A549 (cell line): ENCODE measurements around the gene ADK. TPM values are rescaled to one million over a fixed set of nuclear protein-coding genes. Genes with fewer than 3 reads are reported as not detected.
"Not testable (repeated sequence)": the region's sequence is repeated elsewhere in the genome, so short reads cannot be mapped to it uniquely, and the experiment has no call there.

ENCODE experiments used
- ATAC-seq, 2 experiments: fragments of 200-7000 bp in 1 of 2; fragments of >200 bp in 1 of 2; cut with Nextera tagmentation in 1 of 2; cut with Tn5 transposase in 1 of 2; 3 replicates each; pipeline versions ENCODE4 v1.8.0 to v1.9.1; 2018 to 2020; ENCODE audit warnings: mild to moderate bottlenecking in 1 of 2, moderate library complexity in 1 of 2
- CTCF ChIA-PET: fragments of 300-600 bp; sonication (Branson Sonifier 250); formaldehyde crosslinking; extraction: SDS; loops from one replicate; lab custom pipeline; 2021; ENCODE audit warnings: antibody characterized with exemption, inconsistent platforms; lab: Yijun Ruan, JAX
- POLR2A ChIA-PET: fragments of 350-600 bp; formaldehyde crosslinking; extraction: SDS; loops from one replicate; lab custom pipeline; 2021; ENCODE audit warnings: antibody characterized with exemption, inconsistent platforms; lab: Yijun Ruan, JAX
- DNase-seq, 2 experiments: peaks; one replicate each; pipeline versions ENCODE4 v3.0.0 to v3.0.0-alpha.2; 2011 to 2016; ENCODE audit warnings: low read depth in 1 of 2, low spot score in 1 of 2
- FAIRE-seq: peaks from 2 replicates; lab custom pipeline; 2011; peaks lifted over from hg19 to GRCh38; lab: Jason Lieb, UNC
- H3K27ac ChIP-seq, 2 experiments: fragments of >200 bp; sonication (Bioruptor Twin); formaldehyde crosslinking; 3 replicates each; pipeline ENCODE4 v1.5.1; 2016 to 2017
- H3K4me1 ChIP-seq: fragments of >200 bp; sonication (Bioruptor Twin); formaldehyde crosslinking; 3 replicates; pipeline ENCODE4 v1.6.1; 2016
- H3K4me2 ChIP-seq: fragments of >200 bp; sonication (Bioruptor Twin); formaldehyde crosslinking; 3 replicates; pipeline ENCODE4 v1.6.1; 2016
- H3K4me3 ChIP-seq: fragments of >200 bp; sonication (Bioruptor Twin); formaldehyde crosslinking; 3 replicates; pipeline ENCODE4 v1.5.1; 2016
- H3K9me3 ChIP-seq: fragments of >200 bp; sonication (Bioruptor Twin); formaldehyde crosslinking; 3 replicates; pipeline ENCODE4 v1.6.1; 2016
- CBX8 ChIP-seq: fragments of 200-600 bp; sonication (generic); IDR thresholded peaks from 2 replicates; pipeline ENCODE4 v1.6.1; 2016
- CEBPB ChIP-seq, 2 experiments: fragments of >200 bp in 1 of 2; sonication (Bioruptor Twin) in 1 of 2; formaldehyde crosslinking in 1 of 2; IDR thresholded peaks; 2 replicates each; pipeline ENCODE4 v1.6.1; 2012 to 2016
- CHD2 ChIP-seq: fragments of 150-350 bp; IDR thresholded peaks from 2 replicates; pipeline ENCODE4 v1.6.1; 2014; ENCODE audit warnings: low read length; ENCODE audit not compliant: partially characterized antibody
- CHD4 ChIP-seq: fragments of 200-600 bp; sonication (generic); IDR thresholded peaks from 2 replicates; pipeline ENCODE4 v1.6.1; 2016; ENCODE audit warnings: antibody characterized with exemption, mild to moderate bottlenecking, borderline replicate concordance
- CTCF ChIP-seq: fragments of >200 bp; sonication (Bioruptor Twin); formaldehyde crosslinking; IDR thresholded peaks from 3 replicates; pipeline ENCODE4 v1.5.1; 2016
- EHF ChIP-seq: fragments of 250-450 bp; sonication (Bioruptor Pico); IDR thresholded peaks from 2 replicates; pipeline ENCODE4 v1.5.0; 2020; ENCODE audit warnings: mild to moderate bottlenecking
- EHMT2 ChIP-seq: fragments of 200-600 bp; sonication (generic); IDR thresholded peaks from 2 replicates; pipeline ENCODE4 v1.6.1; 2016; ENCODE audit warnings: antibody characterized with exemption, low read depth, mild to moderate bottlenecking, moderate library complexity
- FOSB ChIP-seq: fragments of 250-450 bp; sonication (Bioruptor Pico); IDR thresholded peaks from 2 replicates; pipeline ENCODE4 v1.5.0; 2020; ENCODE audit warnings: mild to moderate bottlenecking, moderate library complexity
- FOSL2 ChIP-seq, 2 experiments: fragments of 450-650 bp in 1 of 2; fragments of >200 bp in 1 of 2; sonication (Bioruptor Twin) in 1 of 2; formaldehyde crosslinking; IDR thresholded peaks; 2 replicates each; pipeline versions ENCODE4 v1.5.0 to v1.6.1; 2016 to 2020; ENCODE audit warnings: mild to moderate bottlenecking in 1 of 2, moderate library complexity in 1 of 2
- FOXS1 ChIP-seq: fragments of 250-450 bp; sonication (Bioruptor Pico); IDR thresholded peaks from 2 replicates; pipeline ENCODE4 v1.5.0; 2020; ENCODE audit warnings: mild to moderate bottlenecking, moderate library complexity
- HDAC2 ChIP-seq: fragments of 200-600 bp; sonication (generic); IDR thresholded peaks from 2 replicates; pipeline ENCODE4 v1.6.1; 2016
- HEYL ChIP-seq: fragments of 250-450 bp; sonication (Bioruptor Pico); IDR thresholded peaks from 2 replicates; pipeline ENCODE4 v1.8.0; 2021; ENCODE audit warnings: mild to moderate bottlenecking, moderate library complexity
- KDM5A ChIP-seq: fragments of 200-600 bp; sonication (generic); IDR thresholded peaks from 2 replicates; pipeline ENCODE4 v1.6.1; 2016; ENCODE audit warnings: antibody characterized with exemption, mild to moderate bottlenecking
- NFE2L2 ChIP-seq: fragments of 150-350 bp; conservative IDR thresholded peaks from 2 replicates; pipeline ENCODE4 v1.6.1; 2014; ENCODE audit warnings: low read length
- NPAS2 ChIP-seq: fragments of 250-450 bp; sonication (Bioruptor Pico); IDR thresholded peaks from 2 replicates; pipeline ENCODE4 v1.8.0; 2022; ENCODE audit warnings: mild to moderate bottlenecking, moderate library complexity, borderline replicate concordance
- PHF8 ChIP-seq: fragments of 200-600 bp; sonication (generic); IDR thresholded peaks from 2 replicates; pipeline ENCODE4 v1.6.1; 2016; ENCODE audit warnings: low read depth, mild to moderate bottlenecking, antibody characterized with exemption, moderate library complexity, borderline replicate concordance
- POLR2A ChIP-seq: IDR thresholded peaks from 2 replicates; pipeline ENCODE4 v1.6.1; 2012; ENCODE audit warnings: mild to moderate bottlenecking, low read length
- RAD21 ChIP-seq, 2 experiments: fragments of >200 bp in 1 of 2; sonication (Bioruptor Twin) in 1 of 2; formaldehyde crosslinking in 1 of 2; IDR thresholded peaks in 1 of 2; conservative IDR thresholded peaks in 1 of 2; 2 replicates in 1 of 2; 3 replicates in 1 of 2; pipeline ENCODE4 v1.6.1; 2012 to 2018; ENCODE audit warnings: inconsistent platforms in 1 of 2
- RCOR1 ChIP-seq: fragments of 150-350 bp; IDR thresholded peaks from 2 replicates; pipeline ENCODE4 v1.6.1; 2014; ENCODE audit warnings: antibody characterized with exemption, low read length, low read depth
- REST ChIP-seq: fragments of 200-600 bp; sonication (generic); IDR thresholded peaks from 2 replicates; pipeline ENCODE4 v1.6.1; 2016; ENCODE audit warnings: antibody characterized with exemption, mild to moderate bottlenecking, moderate library complexity
- RFX5 ChIP-seq: fragments of 450-650 bp; IDR thresholded peaks from 2 replicates; pipeline ENCODE4 v1.7.1; 2014; ENCODE audit warnings: antibody characterized with exemption, mild to moderate bottlenecking, moderate library complexity
- RNF2 ChIP-seq: fragments of 200-600 bp; sonication (generic); IDR thresholded peaks from 2 replicates; pipeline ENCODE4 v1.6.1; 2016; ENCODE audit warnings: low read depth, mild to moderate bottlenecking, antibody characterized with exemption, moderate library complexity, borderline replicate concordance
- SREBF2 ChIP-seq: fragments of 450-650 bp; IDR thresholded peaks from 2 replicates; pipeline ENCODE4 v1.6.1; 2014; ENCODE audit warnings: mild to moderate bottlenecking, moderate library complexity
- TFCP2L1 ChIP-seq: fragments of 250-450 bp; sonication (Bioruptor Pico); IDR thresholded peaks from 2 replicates; pipeline ENCODE4 v1.5.0; 2021; ENCODE audit warnings: mild to moderate bottlenecking
- ZNF302 ChIP-seq: fragments of 250-450 bp; sonication (Bioruptor Pico); IDR thresholded peaks from 2 replicates; pipeline ENCODE4 v1.9.0; 2021; ENCODE audit warnings: inconsistent platforms, mild to moderate bottlenecking, moderate library complexity
- WGBS: methylation state at CpG from one replicate; pipeline ENCODE4 v1.1.6; 2017; ENCODE audit errors: missing lambda C conversion rate; 5-methylcytosine and 5-hydroxymethylcytosine counted together
- polyA plus RNA-seq, 4 experiments: library from polyadenylated mRNA; depleted of rRNA in 3 of 4; stranded (reverse); fragments of >200 nt; fragmentation: RNase III in 1 of 4; extraction: RNeasy Plus Mini Kit Qiagen cat#74134 plus additional on column Dnase treatment in 1 of 4; gene quantifications; 2 replicates in 3 of 4; 3 replicates in 1 of 4; pipeline ENCODE4 v1.2.3, GENCODE V29; 2011 to 2017

The ADK gene
- polyA plus RNA-seq, 2 of the 4 experiments (the other 2 are of a cell fraction), result 35.8 to 40.7 TPM

GRCh38 chr10:74347522-74347921, 196.5 kb downstream of the ADK start:
- DNase-seq (no peak), ATAC-seq (no peak), FAIRE-seq (no peak)
- WGBS, result 93% methylated on average over 6 of the region's 6 CpGs
- Histone ChIP-seq H3K4me2 (no peak overlapping the region), H3K9me3 (peaks cover 20% of the 10 kb centered on the region), H3K4me1 (no peaks in the 10 kb centered on the region), H3K4me3 (no peak overlapping the region), H3K27ac (no peak overlapping the region)
- ChIA-PET CTCF (interaction anchor here (0.9 kb wide), 1 partner anchor 10 kb away, joined by 4 read pairs; no protein-coding TSS in a partner anchor), POLR2A (no interaction called here)
- TF ChIP-seq FOSB (CRISPR knock-in tag) (no peak), EHMT2 (no peak), EHF (no peak), HEYL (CRISPR knock-in tag) (no peak), CHD2 (no peak), PHF8 (no peak), SREBF2 (no peak), ZNF302 (CRISPR knock-in tag) (no peak), RCOR1 (no peak), TFCP2L1 (CRISPR knock-in tag) (no peak)

GRCh38 chr10:74353021-74353420, 202.0 kb downstream of the ADK start:
- H3K9me3 ChIP-seq, H3K4me1 ChIP-seq, H3K4me2 ChIP-seq, H3K4me3 ChIP-seq, FAIRE-seq, H3K27ac ChIP-seq, ATAC-seq, POLR2A ChIA-PET, DNase-seq: not testable (repeated sequence)
- CTCF ChIA-PET, result interaction anchor here (0.6 kb wide), 1 partner anchor 359 kb away, joined by 3 read pairs; no protein-coding TSS in a partner anchor
- 83% methylated on average over 3 of the region's 3 CpGs for WGBS

GRCh38 chr10:74361678-74362077, 210.7 kb downstream of the ADK start:
- Histone ChIP-seq H3K27ac (no peak overlapping the region), H3K4me1 (peaks cover 20% of the 10 kb centered on the region; the same call in 2 of the 3 replicates), H3K4me3 (no peak overlapping the region), H3K9me3 (peaks cover 5% of the 10 kb centered on the region; the same call in 1 of the 3 replicates), H3K4me2 (no peak overlapping the region)
- ChIA-PET CTCF (no interaction called here), POLR2A (no interaction called here)
- ATAC-seq (no peak), DNase-seq (no peak), FAIRE-seq (peak; percentile 18)
- TF ChIP-seq SREBF2 (no peak), REST (no peak), HDAC2 (no peak), KDM5A (no peak), TFCP2L1 (CRISPR knock-in tag) (no peak)

- WGBS, result 100% methylated on average over 2 of the region's 2 CpGs
- Histone ChIP-seq H3K4me1 (peaks cover 20% of the 10 kb centered on the region; the same call in 2 of the 3 replicates), H3K4me2 (0 out of 3 replicates have a peak overlapping the region, but pooled peaks have one; percentile 15), H3K4me3 (no peak overlapping the region), H3K9me3 (peaks cover 5% of the 10 kb centered on the region; the same call in 1 of the 3 replicates), H3K27ac (peak overlapping the region in 1 of 2 experiments; percentile 24; a peak in 2 of 6 replicates)
- POLR2A ChIA-PET, result no interaction called here
- CTCF ChIA-PET, result interaction anchor here (1.2 kb wide), 1 partner anchor 12 kb away, joined by 4 read pairs; no protein-coding TSS in a partner anchor
- DNase-seq (no peak), ATAC-seq (peak; percentile 31 to 43; a peak in 2 of 6 replicates), FAIRE-seq (no peak)
- TF ChIP-seq RFX5 (no peak), CHD2 (no peak), CBX8 (no peak), NPAS2 (CRISPR knock-in tag) (no peak), FOXS1 (CRISPR knock-in tag) (no peak), POLR2A (no peak), NFE2L2 (no peak), FOSB (CRISPR knock-in tag) (no peak), CHD4 (no peak), RAD21 (conservative IDR thresholded peaks at IDR 0.05 in 1 of 2, IDR thresholded peaks at IDR 0.05 in 1 of 2) (no peak), PHF8 (no peak), CEBPB (IDR thresholded peaks at IDR 0.05) (no peak), FOSL2 (IDR thresholded peaks at IDR 0.05) (no peak), FOSL2 (CRISPR knock-in tag; IDR thresholded peaks at IDR 0.05) (no peak), CTCF (no peak), KDM5A (no peak), RNF2 (no peak)
These were observed 212.7 kb downstream of the ADK start for GRCh38 chr10:74363727-74364126.
